ENCODE results near the gene PLS3.
"Not testable (repeated sequence)": the region's sequence is repeated elsewhere in the genome, so short reads cannot be mapped to it uniquely, and the experiment has no call there.

Gene PLS3

DNA sequence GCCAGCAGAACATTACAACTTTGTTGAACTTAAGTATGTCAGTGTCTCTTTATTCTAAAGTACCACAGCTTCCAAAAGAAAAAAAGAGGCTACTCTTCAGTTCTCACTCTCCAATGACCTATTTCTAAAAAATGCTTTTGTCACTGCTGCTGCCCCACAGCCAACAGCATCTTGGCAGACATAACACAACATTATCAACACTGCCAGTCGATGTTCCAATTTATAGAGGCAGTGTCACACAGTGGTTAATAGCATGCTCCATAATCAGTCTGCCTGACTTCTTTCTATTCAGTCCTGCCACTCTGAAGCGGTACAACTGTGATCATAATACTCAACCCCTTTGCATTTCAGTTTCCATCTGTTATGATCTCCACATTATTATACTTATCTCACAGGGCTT is 69.2 kb downstream of the PLS3 start:
- Histone ChIP-seq H3K9ac (ENCODE audit: low read length) (no peak overlapping the region), H3K27me3 (ENCODE audit: control insufficient read depth, insufficient read depth, low read length) (no peaks in the 10 kb centered on the region), H3K9me3 (ENCODE audit: control insufficient read depth, low read length) (no peaks in the 10 kb centered on the region), H3K36me3 (ENCODE audit: control insufficient read depth, insufficient read depth, low read length) (no peaks in the 10 kb centered on the region), H3K4me1 (ENCODE audit: control insufficient read depth, insufficient read depth, low read length) (no peaks in the 10 kb centered on the region), H3K4me3 (ENCODE audit: low read length) (no peak overlapping the region)

DNA sequence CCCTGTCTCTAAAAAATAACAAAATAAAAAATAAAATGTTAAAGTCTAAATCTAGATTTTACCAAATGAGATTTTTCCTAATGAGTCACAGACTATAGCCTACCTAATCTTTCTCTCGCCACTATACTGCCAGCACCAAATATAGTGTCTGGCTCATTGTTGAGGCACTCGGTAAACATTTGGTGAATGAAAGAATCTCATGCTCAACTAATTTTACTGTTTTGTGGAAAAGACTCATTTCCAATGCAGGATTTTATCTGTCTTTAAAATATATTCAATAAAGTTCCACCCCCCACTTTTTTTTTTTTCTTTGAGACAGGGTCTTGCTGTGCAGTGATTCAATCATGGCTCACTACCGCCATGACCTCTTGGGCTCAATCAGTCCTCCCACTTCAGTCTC is 71.5 kb downstream of the PLS3 start:
- no peaks in the 10 kb centered on the region for H3K36me3 ChIP-seq (ENCODE audit: control insufficient read depth, insufficient read depth, low read length)
- H3K9me3 ChIP-seq (ENCODE audit: control insufficient read depth, low read length), result no peaks in the 10 kb centered on the region
- no peaks in the 10 kb centered on the region for H3K4me1 ChIP-seq (ENCODE audit: control insufficient read depth, insufficient read depth, low read length)
- H3K27me3 ChIP-seq (ENCODE audit: control insufficient read depth, insufficient read depth, low read length), result no peaks in the 10 kb centered on the region
- no peak overlapping the region for H3K9ac ChIP-seq (ENCODE audit: low read length)
- no peak overlapping the region for H3K4me3 ChIP-seq (ENCODE audit: low read length)

DNA sequence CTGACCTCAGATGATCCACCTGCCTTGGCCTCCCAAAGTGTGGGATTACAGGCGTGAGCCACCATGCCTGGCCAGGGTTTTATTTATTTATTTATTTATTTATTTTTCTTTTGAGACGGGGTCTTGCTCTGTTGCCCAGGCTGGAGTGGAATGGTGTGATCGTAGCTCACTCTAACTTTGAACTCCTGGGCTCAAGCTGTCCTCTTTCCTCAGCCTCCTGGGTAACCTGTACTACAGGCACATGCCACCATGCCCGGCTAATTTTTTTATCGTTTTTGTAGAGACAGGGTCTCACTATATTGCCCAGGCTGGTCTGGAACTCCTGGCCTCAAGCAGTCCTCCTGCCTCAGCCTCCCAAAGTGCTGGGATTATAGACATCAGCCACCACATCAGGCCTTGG is 72.4 kb downstream of the PLS3 start:
- not testable (repeated sequence) for H3K4me3 ChIP-seq (ENCODE audit: low read length); H3K27me3 ChIP-seq (ENCODE audit: control insufficient read depth, insufficient read depth, low read length); H3K9ac ChIP-seq (ENCODE audit: low read length); H3K9me3 ChIP-seq (ENCODE audit: control insufficient read depth, low read length); H3K4me1 ChIP-seq (ENCODE audit: control insufficient read depth, insufficient read depth, low read length); H3K36me3 ChIP-seq (ENCODE audit: control insufficient read depth, insufficient read depth, low read length)

DNA sequence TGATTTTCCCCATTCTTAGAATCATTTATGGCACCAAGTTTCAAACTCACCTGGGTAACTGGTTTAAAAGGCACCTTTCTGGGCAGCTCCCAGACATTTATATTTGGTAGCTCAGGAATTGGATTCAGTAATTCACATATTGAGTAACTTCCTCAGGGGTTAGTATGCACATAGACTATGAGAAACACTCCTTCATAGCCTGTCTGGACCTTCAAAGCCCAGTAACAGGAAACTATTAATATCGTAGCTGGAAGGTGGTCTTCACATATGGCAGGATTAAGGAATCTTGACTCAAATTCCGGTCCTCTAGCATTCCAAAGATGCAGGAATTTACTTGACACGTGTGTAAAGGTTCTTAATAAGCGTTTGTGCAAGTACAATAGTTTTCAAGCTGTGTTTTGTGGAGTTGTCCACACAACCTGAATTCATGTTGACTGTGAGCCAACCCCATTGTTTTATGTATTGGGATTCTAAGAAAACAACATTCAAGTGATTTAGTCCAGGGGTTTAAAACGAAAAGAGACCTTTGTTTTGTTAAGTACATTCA is 78.4 kb downstream of the PLS3 start:
- H3K9ac ChIP-seq (ENCODE audit: low read length), result no peak overlapping the region
- no peaks in the 10 kb centered on the region for H3K4me1 ChIP-seq (ENCODE audit: control insufficient read depth, insufficient read depth, low read length)
- no peaks in the 10 kb centered on the region for H3K36me3 ChIP-seq (ENCODE audit: control insufficient read depth, insufficient read depth, low read length)

DNA sequence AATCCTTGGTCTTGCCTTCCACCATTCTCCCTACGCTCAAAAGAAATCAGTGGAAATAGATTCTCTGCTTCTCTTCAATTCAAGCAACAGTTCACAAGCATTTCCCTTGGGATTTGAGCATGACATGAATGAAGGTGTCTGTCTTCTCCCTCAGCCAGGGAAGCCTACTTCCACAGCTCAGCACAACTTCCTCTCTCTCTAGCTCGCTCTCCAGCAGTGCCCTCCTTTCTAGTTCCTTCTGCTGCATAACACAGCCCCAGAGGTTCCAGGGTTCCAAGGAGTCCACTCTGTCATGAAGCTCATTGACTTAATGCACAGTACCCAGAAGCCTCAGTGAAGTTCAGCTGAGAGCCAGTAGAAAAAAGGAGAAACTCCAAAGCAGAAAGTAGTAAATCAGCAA is 81.3 kb downstream of the PLS3 start:
- Histone ChIP-seq H3K27me3 (ENCODE audit: control insufficient read depth, insufficient read depth, low read length) (no peaks in the 10 kb centered on the region), H3K4me1 (ENCODE audit: control insufficient read depth, insufficient read depth, low read length) (no peaks in the 10 kb centered on the region), H3K36me3 (ENCODE audit: control insufficient read depth, insufficient read depth, low read length) (no peaks in the 10 kb centered on the region), H3K9ac (ENCODE audit: low read length) (no peak overlapping the region), H3K4me3 (ENCODE audit: low read length) (no peak overlapping the region), H3K9me3 (ENCODE audit: control insufficient read depth, low read length) (no peaks in the 10 kb centered on the region)

More for the DNA sequence above, 78.4 kb downstream of the PLS3 start:
- Histone ChIP-seq H3K9me3 (ENCODE audit: control insufficient read depth, low read length) (no peaks in the 10 kb centered on the region), H3K4me3 (ENCODE audit: low read length) (no peak overlapping the region), H3K27me3 (ENCODE audit: control insufficient read depth, insufficient read depth, low read length) (no peaks in the 10 kb centered on the region)

DNA sequence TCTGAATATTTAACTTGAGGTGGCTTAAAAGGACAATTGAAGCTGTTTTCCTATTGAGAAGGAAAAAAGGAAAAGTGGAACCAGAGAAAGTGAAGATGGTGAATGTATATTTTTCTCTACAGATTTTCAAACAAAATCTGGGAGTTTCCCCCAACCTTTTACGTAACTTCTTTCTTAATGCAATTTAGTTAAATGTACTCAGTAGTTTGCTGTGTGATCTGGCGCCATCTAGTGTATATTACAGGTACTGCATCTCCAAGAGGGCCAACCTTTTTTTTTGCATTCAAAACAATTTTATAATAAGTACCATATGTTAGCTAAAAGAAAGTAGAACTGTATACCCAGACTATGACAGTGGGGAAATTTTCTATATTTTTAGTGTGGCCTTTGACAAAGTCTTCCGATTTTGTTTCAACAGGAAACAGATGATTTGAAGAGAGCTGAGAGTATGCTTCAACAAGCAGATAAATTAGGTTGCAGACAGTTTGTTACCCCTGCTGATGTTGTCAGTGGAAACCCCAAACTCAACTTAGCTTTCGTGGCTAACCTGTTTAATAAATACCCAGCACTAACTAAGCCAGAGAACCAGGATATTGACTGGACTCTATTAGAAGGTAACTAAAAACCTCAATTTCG is 82.0 kb downstream of the PLS3 start:
- Histone ChIP-seq H3K9ac (ENCODE audit: low read length) (no peak overlapping the region), H3K4me1 (ENCODE audit: control insufficient read depth, insufficient read depth, low read length) (no peaks in the 10 kb centered on the region), H3K9me3 (ENCODE audit: control insufficient read depth, low read length) (no peaks in the 10 kb centered on the region), H3K4me3 (ENCODE audit: low read length) (no peak overlapping the region), H3K27me3 (ENCODE audit: control insufficient read depth, insufficient read depth, low read length) (no peaks in the 10 kb centered on the region), H3K36me3 (ENCODE audit: control insufficient read depth, insufficient read depth, low read length) (no peaks in the 10 kb centered on the region)

DNA sequence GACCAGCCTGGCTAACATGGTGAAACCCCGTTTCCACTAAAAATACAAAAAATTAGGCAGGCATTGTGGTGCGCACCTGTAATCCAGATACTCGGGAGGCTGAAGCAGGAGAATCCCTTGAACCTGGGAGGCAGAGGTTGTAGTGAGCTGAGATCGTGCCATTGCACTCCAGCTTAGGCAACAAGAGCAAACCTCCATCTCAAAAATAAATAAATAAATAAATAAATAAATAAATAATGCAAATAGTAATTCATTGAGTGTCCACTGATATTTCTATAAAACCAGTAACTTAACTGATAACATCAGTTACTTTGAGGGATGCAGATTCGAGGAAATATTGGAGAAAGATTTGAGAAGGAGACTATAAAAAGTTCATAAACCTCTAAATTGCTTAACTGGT is 83.4 kb downstream of the PLS3 start:
- not testable (repeated sequence) for H3K9me3 ChIP-seq (ENCODE audit: control insufficient read depth, low read length); H3K4me1 ChIP-seq (ENCODE audit: control insufficient read depth, insufficient read depth, low read length); H3K36me3 ChIP-seq (ENCODE audit: control insufficient read depth, insufficient read depth, low read length); H3K4me3 ChIP-seq (ENCODE audit: low read length); H3K27me3 ChIP-seq (ENCODE audit: control insufficient read depth, insufficient read depth, low read length); H3K9ac ChIP-seq (ENCODE audit: low read length)

DNA sequence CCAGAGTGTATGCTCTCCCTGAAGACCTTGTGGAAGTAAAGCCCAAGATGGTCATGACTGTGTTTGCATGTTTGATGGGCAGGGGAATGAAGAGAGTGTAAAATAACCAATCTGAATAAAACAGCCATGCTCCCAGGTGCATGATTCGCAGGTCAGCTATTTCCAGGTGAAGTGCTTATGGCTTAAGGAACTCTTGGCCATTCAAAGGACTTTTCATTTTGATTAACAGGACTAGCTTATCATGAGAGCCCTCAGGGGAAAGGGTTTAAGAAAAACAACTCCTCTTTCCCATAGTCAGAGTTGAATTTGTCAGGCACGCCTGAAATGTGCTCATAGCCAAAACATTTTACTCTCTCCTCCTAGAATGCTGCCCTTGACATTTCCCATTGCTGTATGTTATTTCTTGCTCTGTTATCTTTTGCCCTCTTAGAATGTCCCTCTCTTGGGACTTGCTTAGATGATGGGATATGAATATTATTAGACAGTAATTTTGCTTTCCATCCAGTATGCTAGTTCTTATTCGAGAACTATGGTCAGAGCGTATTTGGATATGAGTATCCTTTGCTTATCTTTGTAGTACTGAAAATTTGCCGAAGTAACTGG is 88.6 kb downstream of the PLS3 start:
- H3K4me1 ChIP-seq (ENCODE audit: control insufficient read depth, insufficient read depth, low read length), result no peaks in the 10 kb centered on the region

DNA sequence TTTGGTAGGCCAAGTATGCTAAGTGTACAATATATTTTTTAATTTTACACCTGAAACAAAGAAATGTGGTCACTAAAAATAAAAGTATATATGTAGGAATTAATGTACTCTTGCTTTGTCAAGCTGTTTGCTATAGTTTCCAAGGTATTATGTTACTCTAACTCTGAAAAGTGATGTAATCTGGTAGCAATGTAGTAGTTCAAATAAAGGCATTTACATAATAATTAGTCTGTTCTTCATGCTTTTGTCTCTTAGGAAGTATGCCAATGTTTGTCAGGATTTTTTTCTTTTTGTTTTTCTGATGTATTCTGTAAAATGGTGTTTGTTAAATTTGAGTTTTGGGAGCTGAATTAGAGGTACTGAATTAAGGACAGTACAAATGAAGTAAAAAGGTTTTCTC is 89.5 kb downstream of the PLS3 start:
- Histone ChIP-seq H3K4me1 (ENCODE audit: control insufficient read depth, insufficient read depth, low read length) (no peaks in the 10 kb centered on the region), H3K27me3 (ENCODE audit: control insufficient read depth, insufficient read depth, low read length) (no peaks in the 10 kb centered on the region), H3K9me3 (ENCODE audit: control insufficient read depth, low read length) (no peaks in the 10 kb centered on the region), H3K36me3 (ENCODE audit: control insufficient read depth, insufficient read depth, low read length) (no peaks in the 10 kb centered on the region), H3K4me3 (ENCODE audit: low read length) (no peak overlapping the region), H3K9ac (ENCODE audit: low read length) (no peak overlapping the region)

More for the DNA sequence above, 88.6 kb downstream of the PLS3 start:
- Histone ChIP-seq H3K4me3 (ENCODE audit: low read length) (no peak overlapping the region), H3K27me3 (ENCODE audit: control insufficient read depth, insufficient read depth, low read length) (no peaks in the 10 kb centered on the region), H3K9ac (ENCODE audit: low read length) (no peak overlapping the region), H3K9me3 (ENCODE audit: control insufficient read depth, low read length) (no peaks in the 10 kb centered on the region), H3K36me3 (ENCODE audit: control insufficient read depth, insufficient read depth, low read length) (no peaks in the 10 kb centered on the region)

DNA sequence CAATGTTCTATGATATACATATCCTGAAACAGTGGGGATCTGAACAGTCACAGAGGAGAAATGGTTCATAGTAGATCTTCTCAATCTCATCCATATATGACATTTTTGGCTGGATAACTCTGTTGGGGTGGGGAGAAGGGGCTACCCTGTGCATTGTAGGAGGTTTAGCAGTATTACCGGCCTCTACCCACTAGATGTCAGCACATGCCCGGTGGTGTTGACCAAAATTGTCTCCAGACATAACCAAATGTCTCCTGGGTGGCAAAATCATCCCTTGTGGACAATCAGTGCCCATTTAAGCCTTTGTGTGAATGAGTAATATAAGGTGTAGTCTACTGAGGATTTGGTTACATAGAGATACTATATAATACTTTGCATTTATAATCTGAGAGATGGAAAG is 89.9 kb downstream of the PLS3 start:
- H3K36me3 ChIP-seq (ENCODE audit: control insufficient read depth, insufficient read depth, low read length), result no peaks in the 10 kb centered on the region
- H3K4me1 ChIP-seq (ENCODE audit: control insufficient read depth, insufficient read depth, low read length), result no peaks in the 10 kb centered on the region
- H3K9me3 ChIP-seq (ENCODE audit: control insufficient read depth, low read length), result no peaks in the 10 kb centered on the region
- no peak overlapping the region for H3K4me3 ChIP-seq (ENCODE audit: low read length)
- no peaks in the 10 kb centered on the region for H3K27me3 ChIP-seq (ENCODE audit: control insufficient read depth, insufficient read depth, low read length)
- H3K9ac ChIP-seq (ENCODE audit: low read length), result no peak overlapping the region

DNA sequence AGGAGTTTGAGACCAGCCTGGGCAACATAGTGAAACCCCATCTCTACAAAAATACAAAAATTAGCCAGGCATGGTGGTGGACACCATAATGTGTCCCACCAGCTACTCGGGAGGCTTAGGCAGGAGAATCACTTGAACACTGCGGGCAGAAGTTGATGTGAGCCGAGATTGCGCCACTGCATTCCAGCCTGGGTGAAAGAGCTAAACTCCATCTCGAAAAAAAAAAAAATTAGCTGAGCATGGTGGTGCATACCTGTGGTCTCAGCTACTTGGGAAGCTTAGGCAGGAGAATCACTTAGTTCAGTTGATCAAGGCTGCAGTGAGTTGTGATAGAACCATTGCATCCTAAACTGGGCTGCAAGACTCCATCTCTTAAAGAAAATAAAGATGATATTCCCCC is 91.2 kb downstream of the PLS3 start:
- H3K4me1 ChIP-seq (ENCODE audit: control insufficient read depth, insufficient read depth, low read length), result no peaks in the 10 kb centered on the region
- no peak overlapping the region for H3K9ac ChIP-seq (ENCODE audit: low read length)
- H3K27me3 ChIP-seq (ENCODE audit: control insufficient read depth, insufficient read depth, low read length), result no peaks in the 10 kb centered on the region
- H3K36me3 ChIP-seq (ENCODE audit: control insufficient read depth, insufficient read depth, low read length), result no peaks in the 10 kb centered on the region
- H3K9me3 ChIP-seq (ENCODE audit: control insufficient read depth, low read length), result no peaks in the 10 kb centered on the region
- no peak overlapping the region for H3K4me3 ChIP-seq (ENCODE audit: low read length)

DNA sequence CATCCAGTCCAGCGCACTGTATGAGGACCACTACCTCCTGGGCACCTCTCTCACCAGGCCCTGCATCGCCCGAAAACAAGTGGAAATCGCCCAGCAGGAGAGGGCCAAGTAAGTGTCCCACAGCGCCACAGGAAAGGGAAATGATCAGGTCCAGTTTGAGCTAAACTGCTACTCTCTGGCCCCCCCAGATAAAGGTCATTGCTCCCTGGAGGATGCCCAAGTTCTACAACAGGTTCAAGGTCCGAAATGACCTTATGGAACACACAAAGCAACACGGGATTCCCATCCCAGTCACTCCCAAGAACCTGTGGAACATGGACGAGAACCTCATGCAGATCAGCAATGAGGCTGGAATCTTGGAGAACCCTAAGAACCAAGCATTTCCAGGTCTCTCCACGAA is 104.1 kb downstream of the PLS3 start:
- no peak overlapping the region for H3K4me3 ChIP-seq (ENCODE audit: low read length)
- no peaks in the 10 kb centered on the region for H3K27me3 ChIP-seq (ENCODE audit: control insufficient read depth, insufficient read depth, low read length)
- no peaks in the 10 kb centered on the region for H3K36me3 ChIP-seq (ENCODE audit: control insufficient read depth, insufficient read depth, low read length)
- H3K4me1 ChIP-seq (ENCODE audit: control insufficient read depth, insufficient read depth, low read length), result no peaks in the 10 kb centered on the region
- H3K9me3 ChIP-seq (ENCODE audit: control insufficient read depth, low read length), result no peaks in the 10 kb centered on the region
- no peak overlapping the region for H3K9ac ChIP-seq (ENCODE audit: low read length)

All from mucosa of stomach (tissue), 1 donor.